Motor neuron (in vitro differentiated cells): ENCODE results near the gene TAF10. TPM values are rescaled to one million over a fixed set of nuclear protein-coding genes. Genes with fewer than 3 reads are reported as not detected.

Experiments
- ATAC-seq, 8 experiments: fragments of 200-7000 bp; cut with Tn5 transposase; replicated peaks in 6 of 8; 2 replicates each; pipeline ENCODE4 v1.8.0; 2021; ENCODE audit warnings: mild to moderate bottlenecking in 8 of 8, moderate library complexity in 8 of 8
- H3K27ac ChIP-seq, 2 donors: fragments of 250-450 bp; sonication (Bioruptor Pico); 2 replicates each; pipeline ENCODE4 v1.9.0; 2021; ENCODE audit warnings: antibody characterized with exemption in 2 of 2, mild to moderate bottlenecking in 2 of 2, moderate library complexity in 1 of 2
- H3K4me1 ChIP-seq, 2 donors: fragments of 250-450 bp; sonication (Bioruptor Pico); replicated peaks in 1 of 2; 2 replicates each; pipeline ENCODE4 v1.6.1; 2021; ENCODE audit warnings: antibody characterized with exemption in 2 of 2, mild to moderate bottlenecking in 2 of 2, moderate library complexity in 1 of 2
- H3K4me3 ChIP-seq, 5 donors: fragments of 250-450 bp; sonication (Bioruptor Pico); 2 replicates each; pipeline ENCODE4 v1.9.0; 2021; ENCODE audit warnings: antibody characterized with exemption in 5 of 5, mild to moderate bottlenecking in 5 of 5, moderate library complexity in 4 of 5
- WGBS, 10 experiments: fragments of 450-650 bp; shearing (Covaris generic); methylation state at CpG; one replicate each; pipeline ENCODE4 v1.0.0; 2022; 5-methylcytosine and 5-hydroxymethylcytosine counted together
- in situ Hi-C, 9 experiments: fragments of 400-800 bp; cut with MboI; loops; one replicate each; pipeline ENCODE4 v1.15.0; 2021; ENCODE audit warnings: low sequenced_read_pairs in 9 of 9, low pct_unique_long_range_greater_than_20kb in 2 of 9; ENCODE audit not compliant: unreplicated experiment in 9 of 9
- total RNA-seq, 8 experiments: library from RNA; unstranded; fragments of 300-600 nt; gene quantifications; 2 replicates each; pipeline versions ENCODE4 v1.2.3 to v1.2.4, GENCODE V29; 2022

Gene TAF10
- total RNA-seq, 8 experiments from 2014 or later: 64.9 to 163 (median 105) TPM

DNA sequence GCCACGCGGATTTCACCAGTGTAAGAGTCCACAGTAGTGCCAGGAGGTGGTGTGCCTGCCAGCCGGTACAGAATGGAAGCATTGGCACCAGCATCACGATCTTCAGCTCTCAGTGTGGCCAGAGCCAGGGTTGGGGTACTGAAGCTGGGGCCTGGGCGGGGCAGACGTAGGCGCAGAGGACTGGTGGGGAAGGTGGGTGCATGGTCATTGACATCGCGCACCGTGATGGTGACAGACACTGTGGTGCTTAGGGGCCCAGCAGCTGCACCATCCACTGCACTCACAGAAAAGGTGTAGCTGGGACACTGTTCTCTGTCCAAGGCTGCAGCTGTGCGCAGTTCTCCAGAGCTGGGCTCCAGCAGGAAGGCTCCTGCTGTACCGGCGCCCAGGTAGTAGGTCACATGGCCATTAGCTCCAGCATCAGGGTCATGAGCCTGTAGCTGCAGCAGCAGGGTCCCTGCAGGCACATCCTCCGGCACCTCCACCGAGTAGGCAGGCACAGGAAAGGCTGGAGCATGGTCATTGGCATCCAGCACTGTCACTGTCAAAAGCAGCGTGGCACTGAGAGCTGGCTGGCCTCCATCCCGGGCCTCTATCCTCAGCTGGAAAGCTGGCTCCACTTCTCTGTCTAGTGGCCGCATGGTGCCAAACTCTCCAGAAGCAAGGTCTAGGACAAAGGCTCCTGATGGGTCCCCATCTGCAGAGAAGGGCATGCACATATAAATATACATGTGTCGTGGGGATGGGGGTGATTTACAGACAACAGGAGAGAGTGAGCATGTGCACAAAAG is 15.2 kb upstream of the TAF10 start:
- H3K4me3 ChIP-seq: no peak overlapping the region
- no peak overlapping the region for H3K27ac ChIP-seq

GRCh38 chr11:6625832-6626420 is 13.9 kb upstream of the TAF10 start:
- in situ Hi-C loops: no loop called here
- Histone ChIP-seq H3K4me1 (no peaks in the 10 kb centered on the region), H3K4me3 (no peak overlapping the region), H3K27ac (no peak overlapping the region)
- no peak for ATAC-seq
- 40 to 97% (median 91%) methylated on average over 3 to 16 of the region's 17 CpGs; no CpG with 5 or more reads in 6 of the 10 experiments for WGBS, 10 experiments

More for the DNA sequence above, 15.2 kb upstream of the TAF10 start:
- ATAC-seq: no peak
- 50 to 90% (median 81%) methylated on average over 1 to 8 of the region's 19 CpGs; no CpG with 5 or more reads in 5 of the 10 experiments for WGBS, 10 experiments
- no peaks in the 10 kb centered on the region for H3K4me1 ChIP-seq
- in situ Hi-C loops: no loop called here

- H3K27ac ChIP-seq: no peak overlapping the region
- no peak for ATAC-seq
- H3K4me3 ChIP-seq: no peak overlapping the region
- in situ Hi-C loops: no loop called here
- WGBS, 10 experiments: 60 to 100% (median 93%) methylated on average over 1 to 9 of the region's 12 CpGs; no CpG with 5 or more reads in 4 of the 10 experiments
- no peaks in the 10 kb centered on the region for H3K4me1 ChIP-seq
Observed at GRCh38 chr11:6625156-6625831, 13.3 kb upstream of the TAF10 start.

GRCh38 chr11:6623391-6624363 is 11.7 kb upstream of the TAF10 start:
- H3K27ac ChIP-seq: no peak overlapping the region
- H3K4me3 ChIP-seq: no peak overlapping the region
- 50 to 90% (median 83%) methylated on average over 2 to 10 of the region's 31 CpGs; no CpG with 5 or more reads in 5 of the 10 experiments for WGBS, 10 experiments
- peaks cover 3 to 5% of the 10 kb centered on the region in 2 donors for H3K4me1 ChIP-seq
- no peak for ATAC-seq
- in situ Hi-C loops: loop anchor here in 2 of 9 experiments (25.0 kb wide), 1 partner anchor 236 kb away; the partner anchor contains the start of gene SMPD1 (in 2 of the 2)

DNA sequence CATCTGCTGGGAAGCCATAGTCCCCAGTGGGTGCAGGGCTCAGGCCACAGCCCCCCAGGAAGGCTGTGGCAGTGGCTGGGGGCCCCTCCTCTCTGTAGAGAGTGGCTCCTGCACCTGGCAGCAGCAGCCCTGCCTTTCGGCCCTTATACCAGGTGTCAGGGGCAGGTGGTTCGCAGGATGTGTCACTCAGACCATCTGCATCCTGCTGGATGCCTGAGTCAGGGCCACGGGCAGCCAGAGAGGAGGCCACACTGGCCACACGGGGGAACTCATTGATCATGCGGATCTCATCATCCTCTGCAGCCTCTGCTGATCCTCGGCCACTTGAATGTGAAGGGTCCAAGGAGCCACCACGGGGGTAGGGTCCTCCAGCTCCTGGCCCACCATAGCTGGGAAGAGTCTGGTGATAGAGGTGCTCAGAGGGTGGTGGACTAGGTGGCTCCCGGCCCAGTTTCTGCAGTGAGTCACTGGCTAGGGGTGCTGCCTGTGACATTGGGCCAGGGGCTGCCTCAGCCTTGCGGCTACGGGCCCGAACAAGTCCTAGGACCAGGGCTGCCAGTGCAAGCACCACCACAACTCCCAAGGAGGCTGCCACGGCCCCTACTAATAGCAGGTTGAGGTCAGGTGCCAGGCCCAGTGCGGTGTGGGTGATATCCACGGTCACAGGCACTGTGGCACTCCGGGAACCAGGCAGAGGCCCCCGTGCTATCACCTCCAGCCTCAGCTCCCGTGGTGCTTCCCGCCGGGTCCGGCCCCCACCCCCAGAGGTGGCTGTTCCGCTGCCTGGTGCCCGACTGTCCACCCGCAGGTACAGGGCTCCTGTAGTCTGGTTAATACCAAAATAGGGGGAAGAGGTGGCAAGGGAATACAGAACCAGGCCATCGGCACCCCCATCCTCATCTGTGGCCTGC is 10.5 kb upstream of the TAF10 start:
- in situ Hi-C loops: loop anchor here in 2 of 9 experiments (25.0 kb wide), 1 partner anchor 235 kb away; the partner anchor contains the start of gene SMPD1 (in 2 of the 2)
- no peak for ATAC-seq

DNA sequence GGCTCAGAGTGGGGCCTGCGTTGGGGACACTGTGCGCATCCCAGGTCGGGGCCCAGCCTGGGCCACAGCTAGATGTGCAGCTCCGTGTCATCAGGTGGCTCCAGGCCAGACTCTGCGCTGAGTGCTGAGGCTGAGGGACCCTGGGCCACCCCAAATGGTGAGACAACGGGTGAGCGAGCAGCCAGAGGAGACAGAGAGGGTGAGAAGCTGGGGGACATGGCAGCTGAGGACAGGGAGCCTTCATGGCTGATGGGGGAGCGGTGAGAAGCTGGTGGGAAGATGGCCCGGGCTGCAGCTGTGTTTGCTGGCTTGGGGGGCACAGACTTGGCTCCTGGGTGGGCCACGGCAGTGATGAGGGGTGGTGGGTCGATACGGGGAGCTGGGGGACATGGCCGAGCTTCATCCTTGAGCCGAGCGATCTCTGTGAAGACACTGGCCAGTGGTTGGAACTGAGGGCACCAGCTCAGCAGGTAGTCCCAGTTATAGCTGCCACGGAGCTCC is 9.7 kb upstream of the TAF10 start:
- H3K27ac ChIP-seq: no peak overlapping the region
- ATAC-seq: no peak
- peaks cover 9 to 10% of the 10 kb centered on the region in 2 donors for H3K4me1 ChIP-seq
- 100% methylated on average over 3 of the region's 16 CpGs; no CpG with 5 or more reads in 9 of the 10 experiments for WGBS, 10 experiments
- in situ Hi-C loops: loop anchor here in 2 of 9 experiments (25.0 kb wide), 1 partner anchor 234 kb away; the partner anchor contains the start of gene SMPD1 (in 2 of the 2)
- H3K4me3 ChIP-seq: no peak overlapping the region

More for the DNA sequence above, 10.5 kb upstream of the TAF10 start:
- H3K27ac ChIP-seq: no peak overlapping the region
- 75 to 100% (median 80%) methylated on average over 1 to 4 of the region's 24 CpGs; no CpG with 5 or more reads in 5 of the 10 experiments for WGBS, 10 experiments
- H3K4me1 ChIP-seq: peaks cover 9 to 10% of the 10 kb centered on the region in 2 donors
- no peak overlapping the region for H3K4me3 ChIP-seq

DNA sequence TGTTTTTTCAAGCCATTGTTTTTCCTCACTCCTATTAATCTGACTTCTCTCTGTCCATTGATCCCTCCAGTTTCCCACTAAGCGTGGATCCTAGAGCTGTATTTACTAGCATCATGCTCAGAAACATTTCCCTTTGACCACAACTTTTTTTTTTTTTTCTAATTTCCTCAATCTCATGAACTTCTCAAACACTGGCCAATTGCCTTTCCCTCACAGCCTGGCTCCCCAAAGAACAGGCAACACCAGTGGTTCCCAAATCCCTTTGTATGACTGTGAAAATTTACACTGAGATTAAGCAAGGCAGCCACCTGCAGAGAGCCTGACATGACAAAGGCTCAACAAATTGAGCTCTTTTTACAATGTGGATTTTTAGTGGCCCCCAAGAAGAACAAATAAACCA is 8.6 kb upstream of the TAF10 start:
- Histone ChIP-seq H3K4me1 (peaks cover 9 to 10% of the 10 kb centered on the region in 2 donors), H3K4me3 (no peak overlapping the region), H3K27ac (no peak overlapping the region)
- in situ Hi-C loops: loop anchor here in 2 of 9 experiments (25.0 kb wide), 1 partner anchor 233 kb away; the partner anchor contains the start of gene SMPD1 (in 2 of the 2)
- WGBS, 10 experiments: 23 to 100% (median 95%) methylated on average over 1 of the region's 1 CpG; no CpG with 5 or more reads in 1 of the 10 experiments
- ATAC-seq: no peak

- in situ Hi-C loops: loop anchor here in 2 of 9 experiments (25.0 kb wide), 1 partner anchor 232 kb away; the partner anchor contains the start of gene SMPD1 (in 2 of the 2)
- Histone ChIP-seq H3K27ac (peak within 1 kb of the TSS in 1 of 2 donors; percentile 73), H3K4me1 (peaks cover 9 to 10% of the 10 kb centered on the region in 2 donors), H3K4me3 (peak within 1 kb of the TSS; percentile 58 to 82 (median 65))
- ATAC-seq: peak; percentile 84 to 97 (median 96)
- WGBS, 10 experiments: 0% methylated on average over 1 to 8 of the region's 16 CpGs; no CpG with 5 or more reads in 2 of the 10 experiments
Observed at GRCh38 chr11:6619004-6619745, 7.2 kb upstream of the TAF10 start, which contains the start of gene TPP1. Gene TPP1, minus strand, starts transcription at chr11:6619422. Its CDS starts 22 bp downstream, at chr11:6619400.

DNA sequence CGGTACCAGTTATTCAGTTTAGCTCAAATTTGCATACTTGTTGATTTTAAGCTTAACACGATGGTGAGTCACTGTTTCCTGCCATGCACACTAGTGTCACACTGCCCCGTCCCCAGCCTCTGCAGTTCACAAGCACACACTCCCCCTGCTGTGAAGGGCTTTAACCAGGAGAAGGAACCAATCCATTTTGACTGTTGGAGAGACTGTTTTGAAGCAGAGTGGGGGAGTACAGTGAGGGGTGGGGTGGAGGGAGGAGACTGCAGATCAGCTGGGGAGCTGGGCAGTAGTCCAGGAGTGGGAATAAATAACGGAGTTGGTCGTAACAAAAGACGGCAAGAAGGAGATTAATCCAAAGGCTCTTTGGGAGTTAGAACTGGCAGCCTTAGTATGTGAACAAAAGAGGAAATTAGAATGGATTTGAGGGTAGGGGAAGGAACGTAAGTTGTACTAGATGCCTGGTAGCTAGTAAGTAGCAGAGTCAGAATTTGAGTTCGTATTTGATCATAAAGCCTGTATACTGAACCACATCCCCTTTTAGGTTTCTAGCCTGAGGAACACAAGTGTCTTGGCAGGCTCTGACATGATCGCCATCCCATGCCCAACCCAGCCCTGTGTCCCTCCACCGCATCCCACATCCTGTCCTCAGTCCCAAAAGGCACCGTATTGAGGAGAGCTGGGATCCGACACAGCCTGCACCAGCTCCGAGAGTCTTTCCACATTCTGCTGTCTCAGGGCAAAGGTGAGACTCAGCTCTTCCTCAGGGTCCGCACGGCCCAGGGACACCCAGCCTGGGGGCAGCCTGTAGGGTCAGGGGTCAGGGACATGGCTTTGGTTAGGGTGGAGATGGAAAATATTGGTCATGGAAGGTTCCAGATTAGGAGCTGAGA is 6.3 kb upstream of the TAF10 start:
- in situ Hi-C loops: loop anchor here in 2 of 9 experiments (25.0 kb wide), 1 partner anchor 231 kb away; the partner anchor contains the start of gene SMPD1 (in 2 of the 2)
- peak; percentile 8 to 74 (median 30) for ATAC-seq
- H3K4me1 ChIP-seq: peaks cover 10% of the 10 kb centered on the region in 2 donors
- 0 to 71% (median 44%) methylated on average over 1 to 7 of the region's 15 CpGs for WGBS, 10 experiments
- H3K27ac ChIP-seq: no peak overlapping the region
- H3K4me3 ChIP-seq: peak overlapping the region; percentile 58 to 82 (median 65)
